H9 (cell line): ENCODE measurements around the gene CCL15. TPM values are rescaled to one million over a fixed set of nuclear protein-coding genes. Genes with fewer than 3 reads are reported as not detected.

ENCODE experiments used
- DNase-seq: peaks from one replicate; pipeline ENCODE4 v3.0.0-alpha.2; 2017
- H2AFZ ChIP-seq: one replicate; pipeline ENCODE4 v1.6.1; 2013; ENCODE audit warnings: mild to moderate bottlenecking, low read length, control low read depth, moderate library complexity
- H2AK5ac ChIP-seq: 2 replicates; pipeline ENCODE4 v1.6.1; 2013; ENCODE audit warnings: low read length, control low read depth, mixed read lengths; ENCODE audit not compliant: insufficient read length
- H2BK120ac ChIP-seq: one replicate; pipeline ENCODE4 v1.6.1; 2013; ENCODE audit warnings: low read depth, mild to moderate bottlenecking, low read length, control low read depth, inconsistent platforms; ENCODE audit not compliant: poor library complexity, severe bottlenecking
- H2BK12ac ChIP-seq: 2 replicates; pipeline ENCODE4 v1.6.1; 2013; ENCODE audit warnings: low read length, control low read depth, mixed read lengths, low read depth; ENCODE audit not compliant: insufficient read length
- H2BK15ac ChIP-seq: 2 replicates; pipeline ENCODE4 v1.6.1; 2013; ENCODE audit warnings: low read depth, low read length, control low read depth
- H2BK20ac ChIP-seq: one replicate; pipeline ENCODE4 v1.6.1; 2013; ENCODE audit warnings: low read depth, mild to moderate bottlenecking, low read length, control low read depth, inconsistent platforms; ENCODE audit not compliant: poor library complexity, severe bottlenecking
- H2BK5ac ChIP-seq: 2 replicates; pipeline ENCODE4 v1.6.1; 2013; ENCODE audit warnings: low read length, control low read depth, mixed read lengths; ENCODE audit not compliant: insufficient read length
- H3K14ac ChIP-seq: 2 replicates; pipeline ENCODE4 v1.6.1; 2013; ENCODE audit warnings: low read length, control low read depth; ENCODE audit not compliant: insufficient read depth
- H3K18ac ChIP-seq: 2 replicates; pipeline ENCODE4 v1.6.1; 2013; ENCODE audit warnings: low read depth, mild to moderate bottlenecking, mixed read lengths, low read length, control low read depth; ENCODE audit not compliant: insufficient read length
- H3K23ac ChIP-seq: 2 replicates; pipeline ENCODE4 v1.6.1; 2013; ENCODE audit warnings: low read length, control low read depth, mixed read lengths, low read depth; ENCODE audit not compliant: insufficient read length
- H3K23me2 ChIP-seq: 2 replicates; pipeline ENCODE4 v1.6.1; 2013; ENCODE audit warnings: low read depth, mild to moderate bottlenecking, mixed read lengths, low read length, control low read depth; ENCODE audit not compliant: insufficient read length, poor library complexity, severe bottlenecking
- H3K27ac ChIP-seq: 2 replicates; pipeline ENCODE4 v1.5.1; 2013; ENCODE audit warnings: low read length, control low read depth, mixed read lengths, low read depth; ENCODE audit not compliant: insufficient read length
- H3K27me3 ChIP-seq: 2 replicates; pipeline ENCODE4 v1.6.1; 2013; ENCODE audit warnings: low read length, control low read depth, inconsistent platforms; ENCODE audit not compliant: insufficient read depth
- H3K4ac ChIP-seq: 2 replicates; pipeline ENCODE4 v1.6.1; 2013; ENCODE audit warnings: low read depth, mild to moderate bottlenecking, control low read depth, inconsistent platforms, low read length, moderate library complexity
- H3K4me1 ChIP-seq: 2 replicates; pipeline ENCODE4 v1.6.1; 2013; ENCODE audit warnings: low read length, control low read depth, inconsistent platforms; ENCODE audit not compliant: insufficient read depth
- H3K4me2 ChIP-seq: 2 replicates; pipeline ENCODE4 v1.6.1; 2013; ENCODE audit warnings: low read length, control low read depth, mixed read lengths; ENCODE audit not compliant: insufficient read length, insufficient read depth
- H3K56ac ChIP-seq: 2 replicates; pipeline ENCODE4 v1.6.1; 2013; ENCODE audit warnings: low read depth, mild to moderate bottlenecking, mixed read lengths, low read length, control low read depth; ENCODE audit not compliant: insufficient read length
- H3K79me1 ChIP-seq: 2 replicates; pipeline ENCODE4 v1.6.1; 2013; ENCODE audit warnings: low read depth, mild to moderate bottlenecking, moderate library complexity, low read length, control low read depth, inconsistent platforms; ENCODE audit not compliant: insufficient read depth, poor library complexity, severe bottlenecking
- H3K79me2 ChIP-seq: 2 replicates; pipeline ENCODE4 v1.6.1; 2013; ENCODE audit warnings: low read length, control low read depth, inconsistent platforms; ENCODE audit not compliant: insufficient read depth
- H3K9ac ChIP-seq: 2 replicates; pipeline ENCODE4 v1.6.1; 2013; ENCODE audit warnings: low read length, control low read depth, mixed read lengths; ENCODE audit not compliant: insufficient read length; ENCODE audit errors: extremely low read depth
- H3K9me3 ChIP-seq: one replicate; pipeline ENCODE4 v1.6.1; 2013; ENCODE audit warnings: low read depth, low read length, inconsistent platforms; ENCODE audit not compliant: control insufficient read depth
- H3T11ph ChIP-seq: one replicate; pipeline ENCODE4 v1.6.1; 2013; ENCODE audit warnings: mild to moderate bottlenecking, low read length, control low read depth, inconsistent platforms
- H4K20me1 ChIP-seq: one replicate; pipeline ENCODE4 v1.6.1; 2013; ENCODE audit not compliant: control insufficient read depth, insufficient read length, insufficient read depth
- H4K5ac ChIP-seq: 2 replicates; pipeline ENCODE4 v1.6.1; 2013; ENCODE audit warnings: low read depth, mild to moderate bottlenecking, mixed read lengths, low read length, control low read depth; ENCODE audit not compliant: insufficient read length
- H4K8ac ChIP-seq: replicated peaks from 2 replicates; pipeline ENCODE4 v1.6.1; 2013; ENCODE audit warnings: low read length, control low read depth, mixed read lengths, low read depth; ENCODE audit not compliant: insufficient read length
- H4K91ac ChIP-seq: 2 replicates; pipeline ENCODE4 v1.6.1; 2013; ENCODE audit warnings: low read depth, mild to moderate bottlenecking, moderate library complexity, mixed read lengths, low read length, control low read depth; ENCODE audit not compliant: insufficient read length
- H3K27ac Mint-ChIP-seq, 3 experiments: 2 replicates in 2 of 3; 3 replicates in 1 of 3; pipeline ENCODE4 v1.8.0; 2020 to 2021; ENCODE audit warnings: mixed read lengths in 3 of 3, mild to moderate bottlenecking in 1 of 3, moderate library complexity in 1 of 3
- H3K27me3 Mint-ChIP-seq: 2 replicates; pipeline ENCODE4 v1.8.0; 2021; ENCODE audit warnings: low read depth, mild to moderate bottlenecking, moderate library complexity, mixed read lengths
- H3K36me3 Mint-ChIP-seq, 3 experiments: 2 replicates in 2 of 3; 3 replicates in 1 of 3; pipeline ENCODE4 v1.8.0; 2020 to 2021; ENCODE audit warnings: low read depth in 3 of 3, mixed read lengths in 3 of 3; ENCODE audit not compliant: insufficient read depth in 1 of 3
- H3K4me1 Mint-ChIP-seq, 2 experiments: 2 replicates each; pipeline ENCODE4 v1.8.0; 2020; ENCODE audit warnings: mixed read lengths in 2 of 2
- H3K4me3 Mint-ChIP-seq, 2 experiments: 2 replicates in 1 of 2; 3 replicates in 1 of 2; pipeline ENCODE4 v1.8.0; 2020 to 2021; ENCODE audit warnings: mild to moderate bottlenecking in 2 of 2, mixed read lengths in 2 of 2, moderate library complexity in 1 of 2
- H3K9me3 Mint-ChIP-seq, 2 experiments: 2 replicates in 1 of 2; 3 replicates in 1 of 2; pipeline ENCODE4 v1.8.0; 2020; ENCODE audit warnings: mild to moderate bottlenecking in 2 of 2, mixed read lengths in 2 of 2, moderate library complexity in 1 of 2
- WGBS: extraction: QIAGEN DNeasy Blood & Tissue Kit; methylation state at CpG from one replicate; pipeline ENCODE4 v1.1.7; 2013; ENCODE audit warnings: missing lambda C conversion rate, low lambda C conversion rate, mixed read lengths; ENCODE audit not compliant: insufficient read length; ENCODE audit errors: extremely low coverage; 5-methylcytosine and 5-hydroxymethylcytosine counted together
- total RNA-seq: library from RNA; stranded (reverse); gene quantifications from 2 replicates; pipeline ENCODE4 v1.2.1, GENCODE V29; 2021
- TF ChIP-seq, protein P1 (sequence below): fragments of 200-600 bp; sonication (generic); conservative IDR thresholded peaks from 3 replicates; pipeline ENCODE4 v1.8.0; 2021; ENCODE audit warnings: antibody characterized with exemption, mild to moderate bottlenecking

CCL15 gene
- total RNA-seq, 1 experiment from 2014 or later = not detected

DNA sequence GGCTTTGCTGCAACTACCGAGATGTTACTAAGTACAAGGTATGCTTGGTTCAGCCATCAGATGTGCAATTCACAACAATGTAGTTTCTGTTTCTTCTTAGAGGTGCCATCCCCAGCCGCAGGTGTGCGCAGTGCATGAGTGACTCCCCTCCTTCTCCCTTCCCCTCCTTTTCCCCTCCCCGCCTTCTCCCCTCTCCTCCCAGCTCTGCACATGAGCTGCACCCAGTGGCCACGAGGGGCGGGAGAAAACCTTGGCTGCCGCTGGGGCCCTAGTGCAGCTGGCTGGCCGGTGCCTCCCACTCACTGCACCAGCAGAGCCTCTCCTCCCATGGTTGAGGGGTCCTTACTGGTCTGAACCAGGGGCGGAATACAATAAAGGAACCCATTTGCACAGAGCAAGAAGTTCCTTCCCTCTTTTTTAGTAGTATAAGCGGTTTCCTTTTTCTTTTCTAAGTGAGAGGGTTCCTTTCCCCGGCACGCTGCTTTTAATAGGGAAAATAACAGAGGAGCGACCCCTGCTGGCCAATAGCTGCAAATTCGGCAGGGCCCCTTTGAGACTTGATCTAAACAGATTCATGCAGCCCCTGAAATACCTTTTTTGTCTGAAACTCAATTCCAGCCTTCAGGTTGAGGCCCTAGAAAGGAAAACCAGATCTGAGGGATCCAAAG, 7.8 kb upstream of the CCL15 start:
- no peak overlapping the region for H3K27ac ChIP-seq
- peaks cover 0 to 6% (median 5%) of the 10 kb centered on the region in 3 experiments; a peak in 6 of 7 replicates for H3K36me3 Mint-ChIP-seq
- DNase-seq = peak; percentile 50
- no peak overlapping the region for H2BK12ac ChIP-seq
- peaks cover 46 to 53% of the 10 kb centered on the region in 2 experiments for H3K9me3 Mint-ChIP-seq
- no peak overlapping the region for H4K91ac ChIP-seq
- no peak overlapping the region for H3K4me3 Mint-ChIP-seq
- no peak overlapping the region for H3K18ac ChIP-seq
- no peaks in the 10 kb centered on the region for H3K4me1 Mint-ChIP-seq
- H3K4me2 ChIP-seq = no peak overlapping the region
- H4K5ac ChIP-seq = no peak overlapping the region
- H3K9me3 ChIP-seq = no peaks in the 10 kb centered on the region
- H3K14ac ChIP-seq = no peak overlapping the region
- H3K23me2 ChIP-seq = no peaks in the 10 kb centered on the region
- H3K27me3 ChIP-seq = no peaks in the 10 kb centered on the region
- H3K27ac Mint-ChIP-seq = no peak overlapping the region; a peak in 1 of 7 replicates
- H4K20me1 ChIP-seq = no peaks in the 10 kb centered on the region
- no peak overlapping the region for H4K8ac ChIP-seq
- TF ChIP-seq, protein P1, sequence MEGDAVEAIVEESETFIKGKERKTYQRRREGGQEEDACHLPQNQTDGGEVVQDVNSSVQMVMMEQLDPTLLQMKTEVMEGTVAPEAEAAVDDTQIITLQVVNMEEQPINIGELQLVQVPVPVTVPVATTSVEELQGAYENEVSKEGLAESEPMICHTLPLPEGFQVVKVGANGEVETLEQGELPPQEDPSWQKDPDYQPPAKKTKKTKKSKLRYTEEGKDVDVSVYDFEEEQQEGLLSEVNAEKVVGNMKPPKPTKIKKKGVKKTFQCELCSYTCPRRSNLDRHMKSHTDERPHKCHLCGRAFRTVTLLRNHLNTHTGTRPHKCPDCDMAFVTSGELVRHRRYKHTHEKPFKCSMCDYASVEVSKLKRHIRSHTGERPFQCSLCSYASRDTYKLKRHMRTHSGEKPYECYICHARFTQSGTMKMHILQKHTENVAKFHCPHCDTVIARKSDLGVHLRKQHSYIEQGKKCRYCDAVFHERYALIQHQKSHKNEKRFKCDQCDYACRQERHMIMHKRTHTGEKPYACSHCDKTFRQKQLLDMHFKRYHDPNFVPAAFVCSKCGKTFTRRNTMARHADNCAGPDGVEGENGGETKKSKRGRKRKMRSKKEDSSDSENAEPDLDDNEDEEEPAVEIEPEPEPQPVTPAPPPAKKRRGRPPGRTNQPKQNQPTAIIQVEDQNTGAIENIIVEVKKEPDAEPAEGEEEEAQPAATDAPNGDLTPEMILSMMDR = peak; percentile 77
- WGBS = no CpG with 5 or more reads among the region's 14 CpGs
- H3K9ac ChIP-seq = no peak overlapping the region
- H3K23ac ChIP-seq = no peak overlapping the region
- no peak overlapping the region for H2BK15ac ChIP-seq
- no peak overlapping the region for H2BK20ac ChIP-seq
- H3K79me1 ChIP-seq = no peaks in the 10 kb centered on the region
- no peak overlapping the region for H3K56ac ChIP-seq
- no peak overlapping the region for H3K4ac ChIP-seq
- H2AK5ac ChIP-seq = no peak overlapping the region
- H3K79me2 ChIP-seq = no peaks in the 10 kb centered on the region
- H2AFZ ChIP-seq = no peak overlapping the region
- H2BK120ac ChIP-seq = no peak overlapping the region
- H2BK5ac ChIP-seq = no peak overlapping the region
- H3K27me3 Mint-ChIP-seq = peaks cover 16% of the 10 kb centered on the region
- H3T11ph ChIP-seq = no peak overlapping the region
- no peaks in the 10 kb centered on the region for H3K4me1 ChIP-seq
